Measurements from ENCODE around the gene SRRM4.

Gene SRRM4

GRCh38 chr12:119202544-119202943 lies 221.2 kb downstream of the SRRM4 start:
- peak; percentile 21 for DNase-seq (ENCODE audit: low spot score)

GRCh38 chr12:119204131-119204530 lies 222.8 kb downstream of the SRRM4 start:
- no peak for DNase-seq (ENCODE audit: low spot score)

GRCh38 chr12:119204671-119205285 lies 223.4 kb downstream of the SRRM4 start:
- no peak for DNase-seq (ENCODE audit: low spot score)

GRCh38 chr12:119206348-119207062 lies 225.2 kb downstream of the SRRM4 start:
- DNase-seq (ENCODE audit: low spot score) = peak; percentile 24

- no peak for DNase-seq (ENCODE audit: low spot score)
Measured at GRCh38 chr12:119207063-119207560, 225.8 kb downstream of the SRRM4 start.

- DNase-seq (ENCODE audit: low spot score) = peak; percentile 25
Measured at GRCh38 chr12:119208626-119209061, 227.3 kb downstream of the SRRM4 start.

GRCh38 chr12:119211884-119212283 lies 230.5 kb downstream of the SRRM4 start:
- DNase-seq (ENCODE audit: low spot score) = no peak
